ENCODE data around the gene AQP7. TPM values are rescaled to one million over a fixed set of nuclear protein-coding genes. Genes with fewer than 3 reads are reported as not detected.
A peak's percentile ranks its signal among the peaks of the same experiment; 100 is the strongest.

AQP7 gene
- total and polyA plus RNA-seq, 4 donors = 0.33 to 3.1 (median 1.0) TPM

DNA sequence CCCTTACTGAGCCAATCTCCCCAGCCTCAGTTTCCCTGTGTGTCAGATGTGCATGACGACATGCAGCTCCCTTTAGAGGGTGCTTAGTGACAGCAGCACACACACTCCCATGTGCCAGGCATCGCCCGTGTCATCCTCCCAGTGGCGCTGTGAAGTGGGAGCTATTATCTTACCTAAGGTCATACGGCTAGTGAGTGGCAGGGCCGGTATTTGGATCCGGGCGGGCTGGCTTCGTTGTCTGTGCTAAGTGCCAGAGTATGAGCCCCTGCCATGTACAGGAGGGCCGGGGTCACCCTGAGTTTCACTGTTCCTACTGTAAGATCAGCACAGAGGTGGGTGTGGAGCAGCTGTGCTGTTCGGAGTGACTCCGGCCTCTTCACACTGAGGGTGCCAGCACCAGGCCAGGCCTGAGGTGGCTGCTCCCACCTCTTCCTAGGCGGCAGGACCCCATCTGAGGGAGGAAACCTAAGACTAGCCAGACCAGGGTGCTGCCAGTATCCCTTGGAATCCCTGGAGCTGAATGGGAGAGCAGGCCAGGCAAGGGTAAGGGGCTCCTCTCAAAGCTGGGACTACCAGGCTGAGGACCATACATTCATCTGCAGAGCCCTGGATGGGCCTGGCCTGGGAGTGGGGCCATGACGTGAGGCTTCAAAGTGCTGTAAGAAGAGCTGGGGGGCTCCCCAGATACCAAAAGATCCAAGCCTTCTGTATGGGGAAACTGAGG lies 22.5 kb downstream of the AQP7 start:
- no peak overlapping the region for H3K4me3 ChIP-seq (ENCODE audit: low read depth, low read length)
- 89% methylated on average over 11 of the region's 14 CpGs for WGBS (ENCODE audit: insufficient coverage)
- H3K9me3 ChIP-seq (ENCODE audit: control insufficient read depth, insufficient read depth, low read length) = no peaks in the 10 kb centered on the region
- no peak overlapping the region for H3K27ac ChIP-seq (ENCODE audit: low read depth, low read length)
- peaks cover 10% of the 10 kb centered on the region for H3K4me1 ChIP-seq (ENCODE audit: control insufficient read depth, insufficient read depth, low read length)
- H3K27me3 ChIP-seq (ENCODE audit: control insufficient read depth, insufficient read depth, low read length) = no peaks in the 10 kb centered on the region
- no peak for DNase-seq (ENCODE audit: low read depth in 4 of 6, low spot score in 6 of 6)
- no peaks in the 10 kb centered on the region for H3K36me3 ChIP-seq (ENCODE audit: control insufficient read depth, insufficient read depth, low read length)

DNA sequence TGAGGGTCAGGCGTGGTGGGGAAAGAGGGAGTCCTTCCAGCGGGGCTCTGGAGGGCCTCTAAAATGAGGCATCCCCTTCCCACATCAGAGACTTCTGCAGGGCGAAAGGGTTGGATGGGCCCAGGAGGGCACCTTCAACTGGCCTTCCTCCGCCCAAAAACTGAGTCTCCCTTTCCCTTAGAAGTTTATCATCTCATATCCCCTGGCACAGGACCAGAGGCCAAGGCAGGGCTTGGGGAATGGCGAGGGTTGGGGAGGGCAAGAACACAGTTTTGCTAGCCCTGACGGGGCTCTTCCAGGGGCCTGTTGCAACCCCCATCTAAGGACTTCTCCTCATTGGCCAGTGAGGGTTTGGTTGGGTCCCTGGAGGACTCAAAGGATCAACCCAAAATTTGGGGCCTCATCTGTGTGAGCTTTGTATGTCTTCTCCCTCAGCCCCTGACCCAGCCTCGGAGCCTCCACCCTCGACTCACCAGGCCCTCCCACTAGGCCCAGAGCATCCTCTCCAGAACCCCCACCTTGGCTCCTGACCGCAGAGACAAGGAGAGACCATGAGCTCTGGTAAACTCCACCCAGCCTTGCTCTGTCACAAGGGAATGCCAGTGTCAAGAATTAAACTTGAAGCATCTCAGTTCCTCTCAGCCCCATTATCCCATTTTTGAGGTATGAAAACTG lies 24.1 kb downstream of the AQP7 start:
- Histone ChIP-seq H3K4me3 (ENCODE audit: low read depth, low read length) (no peak overlapping the region), H3K36me3 (ENCODE audit: control insufficient read depth, insufficient read depth, low read length) (peaks cover 5% of the 10 kb centered on the region), H3K27me3 (ENCODE audit: control insufficient read depth, insufficient read depth, low read length) (no peaks in the 10 kb centered on the region), H3K4me1 (ENCODE audit: control insufficient read depth, insufficient read depth, low read length) (peaks cover 10% of the 10 kb centered on the region), H3K27ac (ENCODE audit: low read depth, low read length) (no peak overlapping the region), H3K9me3 (ENCODE audit: control insufficient read depth, insufficient read depth, low read length) (no peaks in the 10 kb centered on the region)
- whole genome bisulfite sequencing (ENCODE audit: insufficient coverage) = 100% methylated on average over 3 of the region's 9 CpGs
- no peak for DNase-seq (ENCODE audit: low read depth in 4 of 6, low spot score in 6 of 6)

DNA sequence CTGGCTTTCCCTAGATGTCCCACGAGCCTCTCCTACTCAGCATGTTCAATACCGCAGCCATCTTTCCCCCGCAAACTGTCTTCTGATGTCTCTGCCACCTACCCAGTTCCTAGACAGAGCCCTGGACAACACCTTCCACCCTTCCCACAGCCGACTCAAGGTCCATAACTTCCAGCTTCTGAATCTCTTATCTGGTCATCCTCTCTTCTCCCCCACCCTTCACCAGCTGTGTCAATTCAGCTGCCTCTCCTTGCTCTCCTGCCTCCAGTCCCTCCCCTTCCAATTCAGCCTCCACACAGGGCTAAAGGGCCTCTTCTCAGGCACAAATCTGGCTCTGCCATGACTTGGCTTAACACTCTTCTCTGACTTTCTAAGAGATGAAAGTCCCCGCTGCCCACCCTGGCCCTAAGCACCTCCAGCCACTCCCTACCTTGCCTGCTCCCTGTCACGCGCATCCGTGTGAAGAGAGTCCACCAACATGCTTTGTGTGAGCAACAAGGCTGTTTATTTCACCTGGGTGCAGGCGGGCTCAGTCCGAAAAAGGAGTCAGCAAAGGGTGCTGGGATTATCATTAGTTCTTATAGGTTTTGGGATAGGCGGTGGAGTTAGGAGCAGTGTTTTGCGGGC lies 25.2 kb downstream of the AQP7 start:
- peaks cover 10% of the 10 kb centered on the region for H3K4me1 ChIP-seq (ENCODE audit: control insufficient read depth, insufficient read depth, low read length)
- WGBS (ENCODE audit: insufficient coverage) = 95% methylated on average over 10 of the region's 12 CpGs
- DNase-seq (ENCODE audit: low read depth in 4 of 6, low spot score in 6 of 6) = no peak
- H3K27ac ChIP-seq (ENCODE audit: low read depth, low read length) = no peak overlapping the region
- no peak overlapping the region for H3K4me3 ChIP-seq (ENCODE audit: low read depth, low read length)
- H3K27me3 ChIP-seq (ENCODE audit: control insufficient read depth, insufficient read depth, low read length) = no peaks in the 10 kb centered on the region
- H3K9me3 ChIP-seq (ENCODE audit: control insufficient read depth, insufficient read depth, low read length) = no peaks in the 10 kb centered on the region
- H3K36me3 ChIP-seq (ENCODE audit: control insufficient read depth, insufficient read depth, low read length) = peaks cover 5% of the 10 kb centered on the region

DNA sequence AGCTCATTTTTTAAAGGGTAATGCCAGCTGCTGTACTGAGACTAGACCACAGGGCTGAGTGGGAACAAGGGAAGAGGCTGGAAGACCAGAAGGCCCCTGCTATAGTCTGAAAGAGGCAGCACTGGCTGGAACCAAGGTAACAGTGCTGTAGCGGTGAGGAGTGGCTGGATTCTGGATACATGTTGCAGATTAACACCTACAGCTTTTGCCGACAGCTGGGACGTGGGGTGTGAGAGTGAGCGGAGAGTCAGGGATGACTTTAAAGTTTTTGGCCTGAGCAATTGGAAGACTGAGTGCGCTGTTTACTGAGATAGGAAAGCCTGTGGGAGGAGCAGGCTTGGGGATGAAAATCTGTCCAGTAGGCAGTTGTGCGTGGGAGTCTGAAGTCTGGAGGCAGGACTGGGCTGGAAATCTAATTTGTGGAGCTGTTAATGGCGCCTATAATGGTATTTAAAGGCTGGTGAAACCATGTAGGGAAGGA lies 26.5 kb downstream of the AQP7 start:
- 98% methylated on average over 7 of the region's 7 CpGs for WGBS (ENCODE audit: insufficient coverage)
- Histone ChIP-seq H3K27ac (ENCODE audit: low read depth, low read length) (no peak overlapping the region), H3K4me3 (ENCODE audit: low read depth, low read length) (no peak overlapping the region), H3K4me1 (ENCODE audit: control insufficient read depth, insufficient read depth, low read length) (peaks cover 10% of the 10 kb centered on the region), H3K27me3 (ENCODE audit: control insufficient read depth, insufficient read depth, low read length) (no peaks in the 10 kb centered on the region), H3K9me3 (ENCODE audit: control insufficient read depth, insufficient read depth, low read length) (no peaks in the 10 kb centered on the region), H3K36me3 (ENCODE audit: control insufficient read depth, insufficient read depth, low read length) (peaks cover 12% of the 10 kb centered on the region)
- DNase-seq (ENCODE audit: low read depth in 4 of 6, low spot score in 6 of 6) = no peak

DNA sequence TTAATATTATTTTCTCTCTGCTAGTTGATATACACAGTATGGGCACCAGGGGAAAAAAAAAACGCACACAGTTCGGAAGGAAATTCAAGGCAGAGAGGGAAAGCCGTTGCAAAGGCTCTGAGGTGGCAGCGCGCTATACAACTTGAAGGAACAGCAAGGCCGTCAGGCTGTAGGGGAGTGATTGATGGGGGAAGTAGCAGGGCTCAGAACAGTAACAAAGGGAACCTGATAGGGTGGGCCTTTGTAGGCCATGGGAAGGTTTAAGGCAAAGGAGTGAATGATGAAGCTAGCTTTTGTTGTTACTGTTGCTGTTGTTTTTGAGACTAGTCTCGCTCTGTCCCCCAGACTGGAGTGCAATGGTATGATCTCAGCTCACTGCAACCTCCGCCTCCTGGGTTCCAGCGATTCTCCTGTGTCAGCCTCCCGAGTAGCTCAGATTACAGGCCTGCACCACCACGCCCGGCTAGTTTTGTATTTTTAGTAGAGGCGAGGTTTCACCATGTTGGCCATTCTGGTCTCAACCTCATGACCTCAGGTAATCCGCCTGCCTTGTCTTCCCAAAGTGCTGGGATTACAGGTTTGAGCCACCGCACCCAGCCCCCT lies 27.0 kb downstream of the AQP7 start:
- 28% methylated on average over 8 of the region's 15 CpGs for WGBS (ENCODE audit: insufficient coverage)
- Histone ChIP-seq H3K4me3 (ENCODE audit: low read depth, low read length) (peak overlapping the region; percentile 9), H3K9me3 (ENCODE audit: control insufficient read depth, insufficient read depth, low read length) (no peaks in the 10 kb centered on the region), H3K36me3 (ENCODE audit: control insufficient read depth, insufficient read depth, low read length) (peaks cover 14% of the 10 kb centered on the region), H3K4me1 (ENCODE audit: control insufficient read depth, insufficient read depth, low read length) (peaks cover 10% of the 10 kb centered on the region), H3K27ac (ENCODE audit: low read depth, low read length) (no peak overlapping the region), H3K27me3 (ENCODE audit: control insufficient read depth, insufficient read depth, low read length) (no peaks in the 10 kb centered on the region)
- no peak for DNase-seq (ENCODE audit: low read depth in 4 of 6, low spot score in 6 of 6)

DNA sequence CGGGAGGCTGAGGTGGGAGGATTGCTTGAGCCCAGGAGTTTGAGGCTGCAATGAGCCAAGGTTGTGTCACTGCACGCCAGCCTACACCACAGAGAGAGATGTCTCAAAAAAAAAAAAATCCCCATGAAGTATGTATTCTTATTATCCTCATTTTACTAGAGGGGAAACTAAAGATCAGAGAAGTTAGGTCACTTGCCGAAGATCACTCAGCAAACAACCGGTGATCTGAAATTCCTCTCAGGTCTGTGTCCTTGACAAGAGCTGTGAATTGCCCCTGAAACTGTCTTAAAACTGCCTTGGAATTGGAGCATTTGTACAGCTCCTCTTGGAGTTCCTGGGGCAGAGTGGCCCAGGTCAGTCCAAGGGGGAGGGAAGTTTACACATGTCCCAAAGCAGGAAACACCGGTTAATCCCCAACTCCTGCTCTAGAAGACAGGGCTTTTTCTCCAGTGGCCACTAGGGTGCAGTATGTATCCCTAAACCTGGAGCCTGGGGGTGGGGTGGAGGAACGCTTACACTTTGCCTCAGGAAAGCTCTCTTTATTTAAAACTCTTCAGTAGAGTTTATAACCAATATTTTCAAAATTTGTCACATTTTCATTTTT lies 27.6 kb downstream of the AQP7 start:
- no peaks in the 10 kb centered on the region for H3K9me3 ChIP-seq (ENCODE audit: control insufficient read depth, insufficient read depth, low read length)
- DNase-seq (ENCODE audit: low read depth in 4 of 6, low spot score in 6 of 6) = peak; percentile 41 to 89 (median 71)
- peaks cover 10% of the 10 kb centered on the region for H3K4me1 ChIP-seq (ENCODE audit: control insufficient read depth, insufficient read depth, low read length)
- H3K36me3 ChIP-seq (ENCODE audit: control insufficient read depth, insufficient read depth, low read length) = peaks cover 14% of the 10 kb centered on the region
- H3K4me3 ChIP-seq (ENCODE audit: low read depth, low read length) = peak overlapping the region; percentile 9
- 100% methylated on average over 2 of the region's 6 CpGs for WGBS (ENCODE audit: insufficient coverage)
- no peaks in the 10 kb centered on the region for H3K27me3 ChIP-seq (ENCODE audit: control insufficient read depth, insufficient read depth, low read length)
- no peak overlapping the region for H3K27ac ChIP-seq (ENCODE audit: low read depth, low read length)

DNA sequence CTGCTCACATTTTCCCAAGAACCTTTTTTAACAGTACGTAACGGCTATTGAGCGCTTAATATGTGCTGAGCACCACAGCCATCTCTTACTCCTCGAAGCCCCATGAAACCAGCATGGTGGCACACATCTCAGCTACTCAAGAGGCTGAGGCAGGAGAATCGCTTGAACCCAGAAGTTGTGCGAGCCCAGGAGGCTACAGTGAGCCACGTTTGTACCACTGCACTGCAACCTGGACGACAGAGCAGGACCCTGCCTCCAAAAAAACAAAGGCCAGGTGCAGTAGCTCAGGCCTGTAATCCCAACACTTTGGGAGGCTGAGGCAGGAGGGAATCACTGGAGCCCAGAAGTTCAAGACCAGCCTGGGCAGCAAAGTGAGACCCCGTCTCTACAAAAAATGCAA lies 28.2 kb downstream of the AQP7 start:
- H3K27me3 ChIP-seq (ENCODE audit: control insufficient read depth, insufficient read depth, low read length) = no peaks in the 10 kb centered on the region
- no peak overlapping the region for H3K27ac ChIP-seq (ENCODE audit: low read depth, low read length)
- H3K4me1 ChIP-seq (ENCODE audit: control insufficient read depth, insufficient read depth, low read length) = peaks cover 10% of the 10 kb centered on the region
- peaks cover 18% of the 10 kb centered on the region for H3K36me3 ChIP-seq (ENCODE audit: control insufficient read depth, insufficient read depth, low read length)
- DNase-seq (ENCODE audit: low read depth in 4 of 6, low spot score in 6 of 6) = no peak
- H3K9me3 ChIP-seq (ENCODE audit: control insufficient read depth, insufficient read depth, low read length) = no peaks in the 10 kb centered on the region
- 92% methylated on average over 9 of the region's 9 CpGs for WGBS (ENCODE audit: insufficient coverage)
- no peak overlapping the region for H3K4me3 ChIP-seq (ENCODE audit: low read depth, low read length)

DNA sequence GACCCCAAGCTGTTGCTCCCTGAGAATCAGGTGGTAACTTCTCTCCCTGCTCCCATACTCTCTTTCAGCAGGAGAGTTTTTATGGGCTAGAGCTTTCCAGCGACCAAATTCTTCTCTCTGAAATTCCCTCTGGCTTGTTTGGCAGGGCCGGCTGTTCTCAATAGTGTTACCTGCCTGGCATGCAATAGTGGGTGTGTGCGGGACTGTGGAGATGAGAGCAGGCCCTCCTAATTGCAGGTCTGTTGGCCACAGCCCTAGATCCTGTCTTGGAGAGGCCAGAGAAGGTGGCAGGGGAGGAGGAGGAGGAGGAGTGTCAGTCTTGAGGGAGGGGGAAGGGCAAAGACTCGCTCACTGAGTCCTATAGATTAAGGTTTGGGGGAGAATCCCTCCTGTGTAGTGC lies 29.5 kb downstream of the AQP7 start:
- Histone ChIP-seq H3K27ac (ENCODE audit: low read depth, low read length) (no peak overlapping the region), H3K36me3 (ENCODE audit: control insufficient read depth, insufficient read depth, low read length) (peaks cover 29% of the 10 kb centered on the region), H3K9me3 (ENCODE audit: control insufficient read depth, insufficient read depth, low read length) (no peaks in the 10 kb centered on the region), H3K4me3 (ENCODE audit: low read depth, low read length) (no peak overlapping the region), H3K27me3 (ENCODE audit: control insufficient read depth, insufficient read depth, low read length) (no peaks in the 10 kb centered on the region), H3K4me1 (ENCODE audit: control insufficient read depth, insufficient read depth, low read length) (peaks cover 10% of the 10 kb centered on the region)
- DNase-seq (ENCODE audit: low read depth in 4 of 6, low spot score in 6 of 6) = no peak
- WGBS (ENCODE audit: insufficient coverage) = 91% methylated on average over 4 of the region's 4 CpGs

DNA sequence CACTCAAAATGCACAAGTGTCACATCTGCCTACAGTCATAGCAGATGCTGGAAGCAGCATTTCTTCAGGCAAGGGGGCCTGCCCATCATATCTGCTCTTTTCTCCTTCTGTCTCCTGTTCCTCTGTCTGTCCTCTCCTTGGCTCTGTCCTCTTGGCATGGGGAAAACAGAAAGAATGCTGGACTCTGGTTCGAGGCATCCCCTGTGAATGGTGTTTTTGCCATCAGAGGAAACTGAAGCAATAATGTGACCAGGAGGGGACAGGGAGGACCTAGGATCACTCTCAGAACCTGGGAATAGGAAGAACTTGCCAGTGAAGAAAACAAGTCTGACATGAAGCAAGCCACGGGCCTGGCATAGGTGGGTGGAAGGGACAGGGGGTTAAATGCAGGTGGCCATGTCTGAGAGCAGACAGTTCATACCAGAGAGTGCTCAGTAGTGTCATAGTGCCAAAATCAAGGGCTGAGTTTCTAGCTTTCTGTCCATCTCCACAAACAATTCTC lies 35.3 kb downstream of the AQP7 start:
- Histone ChIP-seq H3K4me3 (ENCODE audit: low read depth, low read length) (no peak overlapping the region), H3K9me3 (ENCODE audit: control insufficient read depth, insufficient read depth, low read length) (no peaks in the 10 kb centered on the region), H3K4me1 (ENCODE audit: control insufficient read depth, insufficient read depth, low read length) (no peaks in the 10 kb centered on the region), H3K27me3 (ENCODE audit: control insufficient read depth, insufficient read depth, low read length) (no peaks in the 10 kb centered on the region), H3K36me3 (ENCODE audit: control insufficient read depth, insufficient read depth, low read length) (peaks cover 49% of the 10 kb centered on the region), H3K27ac (ENCODE audit: low read depth, low read length) (no peak overlapping the region)
- DNase-seq (ENCODE audit: low read depth in 4 of 6, low spot score in 6 of 6) = no peak
- 100% methylated on average over 2 of the region's 2 CpGs for WGBS (ENCODE audit: insufficient coverage)

Data from spinal cord (tissue), 10 donors.